GM19438 (cell line): ENCODE results near the gene FAM25A.

Experiments
- ATAC-seq: cut with Tn5 transposase; IDR thresholded peaks from one replicate; pipeline ENCODE4 v1.9.1; 2021; ENCODE audit warnings: low read depth; ENCODE audit not compliant: unreplicated experiment

Gene FAM25A

DNA sequence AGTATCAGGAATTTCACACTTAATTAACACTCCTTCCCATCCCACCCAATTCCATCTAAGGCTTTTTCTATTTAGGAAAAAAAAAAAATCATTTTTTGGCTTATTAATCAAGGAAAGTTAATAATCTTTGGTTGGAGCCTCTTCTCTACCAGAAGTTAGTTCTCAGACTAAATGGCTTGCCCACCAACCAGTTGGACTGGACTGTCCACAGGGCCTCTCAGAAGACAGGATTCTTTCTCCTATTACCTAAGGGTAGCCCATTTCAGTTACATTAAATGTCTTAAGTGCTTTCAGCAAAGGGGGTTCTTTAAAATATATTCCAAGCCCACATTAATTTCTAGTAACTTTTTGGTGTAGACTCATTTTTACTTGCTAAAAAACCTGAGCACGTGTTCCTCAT, 39.3 kb downstream of the FAM25A start:
- no peak for ATAC-seq

DNA sequence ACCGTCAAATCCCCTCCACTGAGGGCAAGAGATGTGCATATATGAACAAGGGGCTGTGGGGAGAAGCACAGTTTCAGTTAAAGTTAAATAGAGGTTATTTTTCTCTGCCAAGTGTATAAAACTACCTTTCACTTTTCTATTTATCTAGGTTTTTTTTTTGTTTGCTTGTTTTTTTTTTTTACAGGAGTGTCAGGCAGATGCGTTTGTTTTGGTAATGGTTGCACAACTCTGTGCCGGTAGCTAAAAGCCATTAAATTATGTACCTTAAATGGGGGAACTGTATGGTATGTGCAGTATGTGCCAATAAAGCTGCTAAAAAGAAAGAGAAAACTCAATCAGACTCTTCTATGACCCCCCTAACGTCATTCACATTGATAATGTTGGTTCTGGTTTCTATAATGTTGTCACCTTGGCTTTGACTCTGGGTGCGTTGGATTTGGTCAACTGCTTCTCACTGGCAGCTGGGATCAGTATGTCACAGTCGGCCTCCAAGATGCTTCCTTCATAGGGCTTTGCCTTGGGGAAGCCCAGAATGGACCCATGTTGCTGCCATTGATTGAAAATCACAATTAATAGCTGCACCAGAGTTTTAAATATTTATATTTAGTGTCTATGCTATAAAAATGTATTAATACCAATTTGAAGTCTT, 40.3 kb downstream of the FAM25A start:
- ATAC-seq = no peak

DNA sequence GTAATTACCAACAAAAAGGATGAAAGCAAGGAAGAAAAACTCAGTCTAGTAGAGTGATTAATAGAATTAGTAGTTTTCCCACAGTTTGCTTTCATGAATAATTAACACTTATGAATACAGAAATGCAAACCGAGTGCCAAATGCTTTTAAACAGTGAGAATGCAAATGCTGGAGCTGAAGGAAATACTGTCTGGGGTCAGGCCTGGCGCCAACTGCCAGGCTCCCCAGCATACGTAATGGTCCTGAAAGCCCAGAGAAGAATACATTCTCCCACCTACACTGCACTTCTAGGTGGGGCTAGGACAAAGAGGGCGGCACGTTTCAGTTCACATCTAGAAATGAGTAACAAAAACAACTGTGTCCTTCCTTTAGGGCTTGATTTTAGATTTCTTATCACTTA, 44.6 kb downstream of the FAM25A start:
- ATAC-seq = no peak

DNA sequence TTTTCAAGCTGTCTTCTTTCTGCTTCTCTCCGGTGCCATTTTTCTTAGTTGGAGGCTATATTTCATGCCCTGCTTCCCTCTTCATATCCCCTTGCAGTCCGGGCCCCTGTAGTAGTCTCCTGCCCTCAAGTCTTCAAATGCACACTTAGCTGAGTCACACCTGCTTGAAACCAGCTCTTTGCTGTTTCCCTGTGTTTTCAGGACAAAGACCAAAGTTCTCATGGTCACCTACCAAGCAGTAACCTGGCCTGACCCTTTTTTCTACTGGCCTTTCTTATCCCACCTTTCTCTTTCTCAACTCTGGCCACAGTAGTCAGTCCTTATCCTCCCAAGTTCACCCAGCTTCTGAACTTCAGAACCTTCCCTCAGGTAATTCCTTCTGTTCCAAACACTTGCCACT, 46.1 kb downstream of the FAM25A start:
- no peak for ATAC-seq

DNA sequence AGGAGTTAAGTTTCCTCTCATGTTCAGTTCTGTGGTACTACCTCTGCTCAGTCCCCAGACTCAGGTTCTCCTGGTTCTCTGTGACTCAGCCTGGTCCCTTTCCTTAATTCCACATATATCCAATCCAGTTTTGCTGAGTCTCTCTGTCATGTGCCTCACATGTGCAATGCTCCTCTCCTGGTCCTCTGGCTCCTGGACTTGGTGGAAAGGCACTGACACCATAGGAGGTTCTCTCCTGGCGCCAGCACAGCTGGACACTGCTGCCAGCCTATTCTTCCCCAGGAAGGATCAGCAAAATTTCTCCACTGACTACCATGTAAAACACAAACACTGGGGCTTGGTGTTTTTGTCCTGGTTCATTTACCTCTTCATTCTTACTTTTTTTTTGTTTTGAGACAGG, 46.8 kb downstream of the FAM25A start:
- no peak for ATAC-seq

DNA sequence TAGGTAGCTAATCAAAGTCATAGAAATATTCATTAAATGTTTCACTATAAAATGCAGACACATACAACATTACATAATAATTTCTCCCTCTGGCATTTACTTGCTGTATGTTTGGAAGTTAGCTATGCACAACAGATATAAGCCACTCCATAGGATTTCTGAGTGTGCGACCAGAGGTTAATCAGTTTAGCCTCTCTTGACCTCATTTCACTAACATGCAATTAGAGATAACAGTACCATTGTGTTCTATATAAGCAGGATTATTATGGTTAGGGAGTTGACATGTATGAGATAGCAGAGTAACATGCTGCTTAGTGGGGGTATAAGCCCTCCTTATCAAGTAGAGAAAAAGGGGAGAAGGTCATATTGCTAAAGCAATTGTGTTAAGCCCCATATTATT, 48.2 kb downstream of the FAM25A start:
- no peak for ATAC-seq

DNA sequence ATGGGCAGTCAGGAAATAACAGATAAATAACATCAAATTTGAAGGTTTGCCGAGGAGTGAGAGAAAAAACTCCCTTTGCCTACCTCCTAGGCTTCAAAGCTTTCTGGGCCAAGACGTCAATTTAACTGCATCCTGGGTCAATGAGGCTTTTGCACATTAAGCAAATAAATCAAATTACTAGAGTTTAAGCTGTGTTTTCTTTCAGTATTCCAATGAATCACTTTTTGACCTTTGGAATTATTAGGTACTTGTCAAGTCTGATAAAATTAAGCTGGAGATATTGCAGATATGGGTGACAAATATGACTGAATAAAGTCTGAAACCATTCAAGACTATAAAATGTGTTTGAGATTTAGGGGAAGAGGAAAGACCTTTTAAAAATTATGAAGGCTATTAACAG, 52.4 kb downstream of the FAM25A start:
- no peak for ATAC-seq
